AG09319 (cell line): ENCODE results near the gene ELOVL5.

Experiments
- DNase-seq: peaks from one replicate; pipeline ENCODE4 v3.0.0-alpha.2; 2010; ENCODE audit warnings: low read depth; ENCODE audit errors: extremely low read depth
- TF ChIP-seq, protein P1 (sequence below): IDR thresholded peaks from 2 replicates; pipeline ENCODE4 v1.5.1; 2011; ENCODE audit warnings: low read depth, mild to moderate bottlenecking, inconsistent platforms, low read length, moderate library complexity

ELOVL5 gene

GRCh38 chr6:53359095-53359842 is 10.5 kb upstream of the ELOVL5 start:
- DNase-seq = peak; percentile 93
- TF ChIP-seq, protein P1, sequence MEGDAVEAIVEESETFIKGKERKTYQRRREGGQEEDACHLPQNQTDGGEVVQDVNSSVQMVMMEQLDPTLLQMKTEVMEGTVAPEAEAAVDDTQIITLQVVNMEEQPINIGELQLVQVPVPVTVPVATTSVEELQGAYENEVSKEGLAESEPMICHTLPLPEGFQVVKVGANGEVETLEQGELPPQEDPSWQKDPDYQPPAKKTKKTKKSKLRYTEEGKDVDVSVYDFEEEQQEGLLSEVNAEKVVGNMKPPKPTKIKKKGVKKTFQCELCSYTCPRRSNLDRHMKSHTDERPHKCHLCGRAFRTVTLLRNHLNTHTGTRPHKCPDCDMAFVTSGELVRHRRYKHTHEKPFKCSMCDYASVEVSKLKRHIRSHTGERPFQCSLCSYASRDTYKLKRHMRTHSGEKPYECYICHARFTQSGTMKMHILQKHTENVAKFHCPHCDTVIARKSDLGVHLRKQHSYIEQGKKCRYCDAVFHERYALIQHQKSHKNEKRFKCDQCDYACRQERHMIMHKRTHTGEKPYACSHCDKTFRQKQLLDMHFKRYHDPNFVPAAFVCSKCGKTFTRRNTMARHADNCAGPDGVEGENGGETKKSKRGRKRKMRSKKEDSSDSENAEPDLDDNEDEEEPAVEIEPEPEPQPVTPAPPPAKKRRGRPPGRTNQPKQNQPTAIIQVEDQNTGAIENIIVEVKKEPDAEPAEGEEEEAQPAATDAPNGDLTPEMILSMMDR = no peak

- TF ChIP-seq, protein P1 = no peak
- DNase-seq = no peak
Measured at GRCh38 chr6:53358440-53359094, 9.8 kb upstream of the ELOVL5 start.

DNA sequence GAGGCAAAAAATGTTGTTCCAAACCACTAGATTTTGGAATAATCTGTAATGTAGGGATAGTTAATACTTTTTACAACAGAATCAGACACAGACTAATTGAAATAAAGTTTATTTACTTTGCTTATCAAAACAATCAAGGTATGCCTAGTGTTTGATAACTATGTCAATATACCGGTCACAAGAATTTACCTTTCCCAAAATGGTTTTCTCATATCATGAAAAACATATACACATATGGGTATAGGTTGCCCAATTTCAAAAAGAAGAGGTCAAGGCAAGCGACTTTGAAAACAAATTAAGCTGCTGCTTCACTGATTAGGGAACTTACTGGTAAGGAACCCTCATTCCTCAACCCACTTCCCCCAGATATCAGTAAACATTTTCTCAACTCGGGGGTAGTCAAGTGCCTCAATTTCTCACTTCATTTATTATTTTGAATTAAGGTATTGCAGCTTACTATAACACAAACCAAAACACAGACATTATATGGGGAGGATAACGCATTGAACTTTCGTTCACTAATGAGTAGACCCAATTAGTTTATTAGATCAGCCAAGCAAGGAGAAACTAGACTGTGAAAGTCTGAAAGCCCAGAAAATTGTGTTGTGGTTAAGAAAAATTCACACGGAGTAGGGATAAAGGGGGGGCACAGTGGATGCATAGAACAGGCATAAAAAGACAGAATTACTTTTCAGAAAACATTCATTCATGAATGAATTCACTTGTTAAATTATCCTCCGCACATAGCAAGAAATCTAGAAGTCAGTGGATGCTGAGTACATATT is 9.0 kb upstream of the ELOVL5 start:
- TF ChIP-seq, protein P1 = no peak
- DNase-seq = no peak

- DNase-seq = no peak
- TF ChIP-seq, protein P1 = no peak
Measured at GRCh38 chr6:53353624-53354023, 4.9 kb upstream of the ELOVL5 start.

DNA sequence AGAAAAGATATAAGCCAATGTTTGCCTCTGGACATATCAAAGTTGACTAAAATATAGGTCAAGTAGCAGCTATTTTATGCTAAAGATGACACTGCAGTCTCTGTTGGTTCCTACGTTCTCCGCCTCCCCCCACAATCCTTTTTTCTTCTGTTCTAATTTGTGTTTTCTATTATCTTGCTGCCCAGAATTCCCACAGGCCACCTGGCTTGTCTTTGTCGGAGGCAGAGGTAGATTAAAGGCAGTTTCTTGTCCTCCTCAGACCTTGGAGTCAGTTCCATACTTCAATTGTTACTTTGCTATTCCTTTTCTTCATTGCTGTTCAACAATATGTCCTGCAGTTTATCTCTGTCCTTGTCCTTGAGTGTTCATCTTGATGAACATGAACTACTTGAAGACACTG is 3.6 kb upstream of the ELOVL5 start:
- TF ChIP-seq, protein P1 = no peak
- no peak for DNase-seq

DNA sequence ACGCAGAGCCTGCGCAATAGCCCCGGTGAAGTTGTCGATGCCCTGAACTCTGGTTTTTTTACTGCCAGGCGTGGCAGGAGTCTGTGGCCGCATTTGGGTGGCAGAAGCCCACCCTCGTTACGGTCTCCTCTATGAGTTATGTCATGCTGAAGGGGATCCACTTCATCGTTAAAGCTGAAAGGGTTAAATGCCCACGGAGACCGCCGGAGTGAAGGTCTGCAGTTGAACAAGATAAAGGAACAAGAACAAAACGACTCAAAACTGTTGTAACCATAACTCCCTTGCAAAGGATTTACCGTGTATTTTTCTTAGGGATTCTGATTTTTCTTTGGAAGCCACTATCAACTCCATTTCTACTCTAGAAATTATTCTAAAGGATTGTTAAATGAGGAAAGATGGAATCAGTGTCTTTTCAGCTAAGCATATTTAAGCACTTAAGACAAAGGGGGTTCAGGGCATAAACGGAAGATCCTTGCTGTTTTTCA is 501 bp upstream of the ELOVL5 start:
- DNase-seq = no peak
- TF ChIP-seq, protein P1 = no peak
